ENCODE data around the gene TESPA1.

DNA sequence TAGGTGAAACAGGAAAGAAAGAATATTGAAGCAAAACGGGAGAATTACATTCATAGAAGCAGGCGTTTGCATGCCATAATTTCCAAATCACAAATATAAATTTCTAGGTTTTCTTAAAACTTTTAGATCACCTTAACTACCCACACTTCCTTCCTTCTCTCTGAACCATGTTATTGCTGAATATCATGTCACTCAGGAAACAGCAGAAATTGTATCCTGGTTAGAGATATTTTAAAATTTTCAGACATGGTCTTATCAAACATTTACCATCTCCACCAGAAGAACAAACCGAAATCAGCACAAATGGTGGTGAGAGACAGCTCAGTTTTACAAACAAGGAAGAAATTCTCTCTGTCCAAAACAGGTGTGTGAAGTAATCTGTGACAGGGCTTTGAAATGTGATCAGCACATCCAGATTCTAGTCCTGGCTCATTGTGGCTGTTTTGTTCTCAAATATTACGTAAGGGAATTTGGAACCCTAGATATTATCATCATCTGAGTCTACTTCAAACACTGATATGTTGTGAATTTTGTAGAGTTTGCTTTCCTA lies 16.3 kb downstream of the TESPA1 start:
- TF ChIP-seq, protein P1, sequence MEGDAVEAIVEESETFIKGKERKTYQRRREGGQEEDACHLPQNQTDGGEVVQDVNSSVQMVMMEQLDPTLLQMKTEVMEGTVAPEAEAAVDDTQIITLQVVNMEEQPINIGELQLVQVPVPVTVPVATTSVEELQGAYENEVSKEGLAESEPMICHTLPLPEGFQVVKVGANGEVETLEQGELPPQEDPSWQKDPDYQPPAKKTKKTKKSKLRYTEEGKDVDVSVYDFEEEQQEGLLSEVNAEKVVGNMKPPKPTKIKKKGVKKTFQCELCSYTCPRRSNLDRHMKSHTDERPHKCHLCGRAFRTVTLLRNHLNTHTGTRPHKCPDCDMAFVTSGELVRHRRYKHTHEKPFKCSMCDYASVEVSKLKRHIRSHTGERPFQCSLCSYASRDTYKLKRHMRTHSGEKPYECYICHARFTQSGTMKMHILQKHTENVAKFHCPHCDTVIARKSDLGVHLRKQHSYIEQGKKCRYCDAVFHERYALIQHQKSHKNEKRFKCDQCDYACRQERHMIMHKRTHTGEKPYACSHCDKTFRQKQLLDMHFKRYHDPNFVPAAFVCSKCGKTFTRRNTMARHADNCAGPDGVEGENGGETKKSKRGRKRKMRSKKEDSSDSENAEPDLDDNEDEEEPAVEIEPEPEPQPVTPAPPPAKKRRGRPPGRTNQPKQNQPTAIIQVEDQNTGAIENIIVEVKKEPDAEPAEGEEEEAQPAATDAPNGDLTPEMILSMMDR (conservative IDR thresholded peaks at IDR 0.05; ENCODE audit: low read depth, low read length) = no peak
- no peak for TF ChIP-seq RFX5 (IDR thresholded peaks at IDR 0.05; ENCODE audit: low read depth, low read length)
- no peak for TF ChIP-seq POLR2A (IDR thresholded peaks at IDR 0.05; ENCODE audit: low read depth, low read length)
- no peak for TF ChIP-seq MAZ (IDR thresholded peaks at IDR 0.05; ENCODE audit: borderline replicate concordance, low read depth, low read length)
- no peak for TF ChIP-seq CHD1 (IDR thresholded peaks at IDR 0.05; ENCODE audit: low read depth, low read length)
- TF ChIP-seq USF2 (IDR thresholded peaks at IDR 0.05; ENCODE audit: low read depth, low read length) = no peak

All from IMR-90 (cell line).